MM.1S (cell line): ENCODE results near the gene SH3BGRL3.

Experiments used
- CTCF ChIP-seq: fragments of 300-600 bp; sonication (generic); IDR thresholded peaks from 2 replicates; pipeline ENCODE4 v1.5.1; 2016; ENCODE audit warnings: antibody characterized with exemption, low read length, mixed read lengths
- EZH2 ChIP-seq: fragments of 300-600 bp; sonication (generic); optimal IDR thresholded peaks from 2 replicates; pipeline ENCODE3; 2017; ENCODE audit warnings: low read depth, mild to moderate bottlenecking, antibody characterized with exemption, low read length, mixed read lengths

GRCh38 chr1:26282401-26282918 is 2.6 kb downstream of the SH3BGRL3 start:
- no peak for TF ChIP-seq CTCF
- TF ChIP-seq EZH2, result no peak
